Thyroid gland (tissue), 4 donors: ENCODE measurements around the gene TFDP2. TPM values are rescaled to one million over a fixed set of nuclear protein-coding genes. Genes with fewer than 3 reads are reported as not detected.

Experiments used
- DNase-seq, 2 donors: peaks; one replicate each; pipeline ENCODE4 v3.0.0-alpha.2; 2019
- H3K27ac ChIP-seq, 3 donors: fragments of 200-600 bp; sonication (generic); 1 replicate in 2 of 3; 2 replicates in 1 of 3; pipeline ENCODE4 v1.5.1; 2016 to 2019; ENCODE audit warnings: mild to moderate bottlenecking in 1 of 3, moderate library complexity in 1 of 3
- H3K27me3 ChIP-seq: fragments of 200-600 bp; sonication (generic); one replicate; pipeline ENCODE4 v1.5.1; 2019
- H3K36me3 ChIP-seq, 2 donors: fragments of 200-600 bp; sonication (generic); one replicate each; pipeline ENCODE4 v1.5.1; 2016 to 2019
- H3K4me1 ChIP-seq, 2 donors: fragments of 200-600 bp; sonication (generic); one replicate each; pipeline ENCODE4 v1.5.1; 2017 to 2019
- H3K4me3 ChIP-seq, 3 donors: fragments of 200-600 bp; sonication (generic); replicated peaks in 1 of 3; 1 replicate in 2 of 3; 2 replicates in 1 of 3; pipeline ENCODE4 v1.5.1; 2016; ENCODE audit warnings: mild to moderate bottlenecking in 1 of 3
- H3K9me3 ChIP-seq: fragments of 200-600 bp; sonication (generic); one replicate; pipeline ENCODE4 v1.5.1; 2017
- POLR2A ChIP-seq, 2 donors: fragments of 450-650 bp; IDR thresholded peaks; one replicate each; pipeline ENCODE4 v1.6.1; 2017; ENCODE audit warnings: antibody characterized with exemption in 2 of 2, mild to moderate bottlenecking in 2 of 2, moderate library complexity in 1 of 2
- WGBS, 2 donors: methylation state at CpG; one replicate each; pipeline ENCODE4 v1.1.5; 2017; 5-methylcytosine and 5-hydroxymethylcytosine counted together
- intact Hi-C: fragments of 100-400 bp; cut with DNase I; formaldehyde crosslinking; loops from one replicate; pipeline ENCODE4 v1.15.1; 2023
- total RNA-seq, 4 donors: library from RNA; depleted of rRNA; stranded (reverse); fragments of >200 nt; gene quantifications; one replicate each; pipeline ENCODE4 v1.2.3, GENCODE V29; 2016
- TF ChIP-seq, protein P1 (sequence below), 6 experiments: fragments of 200-600 bp in 3 of 6; fragments of 450-650 bp in 3 of 6; sonication (generic) in 3 of 6; IDR thresholded peaks; one replicate each; pipeline ENCODE4 v1.5.1; 2016 to 2019; ENCODE audit warnings: antibody characterized with exemption in 6 of 6, mild to moderate bottlenecking in 2 of 6, inconsistent platforms in 1 of 6, moderate library complexity in 1 of 6

The TFDP2 gene
- total RNA-seq, 4 donors from 2014 or later = 67.7 to 174 (median 122) TPM

DNA sequence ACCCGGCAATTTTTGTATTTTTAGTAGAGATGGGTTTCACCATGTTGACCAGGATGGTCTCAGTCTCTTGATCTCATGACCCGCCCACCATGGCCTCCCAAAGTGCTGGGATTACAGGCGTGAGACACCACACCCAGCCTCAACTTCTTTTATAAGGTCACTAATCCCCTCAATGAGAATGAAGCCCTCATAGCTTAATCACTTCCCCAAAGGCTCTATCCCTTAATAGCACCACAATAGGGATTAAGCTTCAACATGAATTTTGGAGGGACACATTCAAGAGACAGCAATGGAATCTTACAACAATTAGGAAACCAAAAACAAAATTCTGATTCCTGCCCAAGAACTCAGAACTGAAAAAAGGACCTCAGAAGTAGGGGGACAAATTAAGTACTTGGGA, 146.1 kb downstream of the TFDP2 start:
- no peaks in the 10 kb centered on the region for H3K4me1 ChIP-seq
- H3K27ac ChIP-seq = no peak overlapping the region
- H3K27me3 ChIP-seq = no peaks in the 10 kb centered on the region
- TF ChIP-seq, protein P1, sequence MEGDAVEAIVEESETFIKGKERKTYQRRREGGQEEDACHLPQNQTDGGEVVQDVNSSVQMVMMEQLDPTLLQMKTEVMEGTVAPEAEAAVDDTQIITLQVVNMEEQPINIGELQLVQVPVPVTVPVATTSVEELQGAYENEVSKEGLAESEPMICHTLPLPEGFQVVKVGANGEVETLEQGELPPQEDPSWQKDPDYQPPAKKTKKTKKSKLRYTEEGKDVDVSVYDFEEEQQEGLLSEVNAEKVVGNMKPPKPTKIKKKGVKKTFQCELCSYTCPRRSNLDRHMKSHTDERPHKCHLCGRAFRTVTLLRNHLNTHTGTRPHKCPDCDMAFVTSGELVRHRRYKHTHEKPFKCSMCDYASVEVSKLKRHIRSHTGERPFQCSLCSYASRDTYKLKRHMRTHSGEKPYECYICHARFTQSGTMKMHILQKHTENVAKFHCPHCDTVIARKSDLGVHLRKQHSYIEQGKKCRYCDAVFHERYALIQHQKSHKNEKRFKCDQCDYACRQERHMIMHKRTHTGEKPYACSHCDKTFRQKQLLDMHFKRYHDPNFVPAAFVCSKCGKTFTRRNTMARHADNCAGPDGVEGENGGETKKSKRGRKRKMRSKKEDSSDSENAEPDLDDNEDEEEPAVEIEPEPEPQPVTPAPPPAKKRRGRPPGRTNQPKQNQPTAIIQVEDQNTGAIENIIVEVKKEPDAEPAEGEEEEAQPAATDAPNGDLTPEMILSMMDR (IDR thresholded peaks at IDR 0.05) = no peak
- no peak for TF ChIP-seq POLR2A (IDR thresholded peaks at IDR 0.05)
- no peak for DNase-seq
- WGBS, 2 donors = 95 to 100% methylated on average over 3 of the region's 3 CpGs
- intact Hi-C loops = no loop called here
- no peaks in the 10 kb centered on the region for H3K9me3 ChIP-seq
- no peak overlapping the region for H3K4me3 ChIP-seq
- no peaks in the 10 kb centered on the region for H3K36me3 ChIP-seq

DNA sequence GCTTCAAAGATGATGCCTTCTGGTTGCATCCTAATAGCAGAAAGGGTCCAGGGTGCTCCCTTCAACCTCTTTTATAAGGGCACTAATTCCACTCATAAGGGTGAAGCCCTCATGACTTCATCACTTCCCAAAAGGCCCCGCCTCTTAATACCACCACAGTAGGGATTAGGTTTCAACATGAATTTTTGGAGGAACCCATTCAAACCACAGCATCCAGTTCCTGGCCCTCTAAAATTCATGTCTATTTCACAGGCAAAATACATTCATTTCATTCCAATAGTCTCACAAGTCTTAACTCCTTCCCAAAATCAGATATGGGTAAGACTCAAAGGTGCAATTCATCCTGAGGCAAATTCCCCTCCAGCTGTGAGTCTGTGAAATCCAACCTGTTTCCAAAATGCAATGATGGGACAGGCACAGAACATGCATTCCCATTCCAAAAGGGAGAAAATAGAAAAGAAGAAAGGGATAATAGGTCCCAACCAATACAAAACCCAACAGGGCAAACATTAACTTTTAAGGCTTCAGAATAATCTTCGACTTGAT, 148.9 kb downstream of the TFDP2 start:
- Histone ChIP-seq H3K4me1 (no peaks in the 10 kb centered on the region), H3K9me3 (no peaks in the 10 kb centered on the region), H3K4me3 (no peak overlapping the region), H3K27me3 (no peaks in the 10 kb centered on the region), H3K27ac (no peak overlapping the region), H3K36me3 (no peaks in the 10 kb centered on the region)
- TF ChIP-seq, protein P1 (IDR thresholded peaks at IDR 0.05) = no peak
- TF ChIP-seq POLR2A (IDR thresholded peaks at IDR 0.05) = no peak
- intact Hi-C loops = no loop called here
- no peak for DNase-seq
- 92 to 98% methylated on average over 2 of the region's 2 CpGs for WGBS, 2 donors

DNA sequence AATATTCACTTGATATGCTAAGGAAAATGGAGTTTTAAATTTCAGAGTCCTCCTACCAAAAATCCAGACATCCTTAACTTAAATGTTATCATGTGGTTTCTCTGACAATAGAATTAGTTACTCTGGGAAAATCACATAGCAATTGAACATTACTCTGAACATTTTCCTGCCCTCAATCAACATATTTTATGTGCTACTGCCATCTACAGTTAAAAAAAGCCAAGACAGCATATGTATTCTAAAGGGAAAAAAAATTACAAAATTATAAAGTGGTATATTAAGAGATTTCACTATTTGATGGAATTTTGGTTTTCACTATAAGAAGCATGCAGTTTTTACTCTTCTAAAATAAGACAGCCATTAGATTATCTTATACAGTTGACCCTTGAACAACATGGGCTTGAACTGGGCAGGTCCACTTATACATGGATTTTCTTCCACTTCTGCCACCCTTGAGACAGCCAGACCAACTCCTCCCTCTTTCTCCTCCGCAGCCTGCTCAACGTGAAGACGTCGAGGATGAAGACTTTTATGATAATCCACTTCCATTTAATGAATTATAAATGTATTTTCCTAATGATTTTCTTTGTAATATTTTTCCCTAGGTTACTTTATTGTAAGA, 150.6 kb downstream of the TFDP2 start:
- Histone ChIP-seq H3K4me3 (no peak overlapping the region), H3K27me3 (no peaks in the 10 kb centered on the region), H3K27ac (no peak overlapping the region), H3K36me3 (no peaks in the 10 kb centered on the region), H3K4me1 (no peaks in the 10 kb centered on the region), H3K9me3 (no peaks in the 10 kb centered on the region)
- intact Hi-C loops = no loop called here
- no peak for DNase-seq
- WGBS, 2 donors = 50 to 52% methylated on average over 4 of the region's 4 CpGs
- no peak for TF ChIP-seq POLR2A (IDR thresholded peaks at IDR 0.05)
- TF ChIP-seq, protein P1 (IDR thresholded peaks at IDR 0.05) = peak in 3 of 6 experiments; percentile 26 to 36 (median 33)

DNA sequence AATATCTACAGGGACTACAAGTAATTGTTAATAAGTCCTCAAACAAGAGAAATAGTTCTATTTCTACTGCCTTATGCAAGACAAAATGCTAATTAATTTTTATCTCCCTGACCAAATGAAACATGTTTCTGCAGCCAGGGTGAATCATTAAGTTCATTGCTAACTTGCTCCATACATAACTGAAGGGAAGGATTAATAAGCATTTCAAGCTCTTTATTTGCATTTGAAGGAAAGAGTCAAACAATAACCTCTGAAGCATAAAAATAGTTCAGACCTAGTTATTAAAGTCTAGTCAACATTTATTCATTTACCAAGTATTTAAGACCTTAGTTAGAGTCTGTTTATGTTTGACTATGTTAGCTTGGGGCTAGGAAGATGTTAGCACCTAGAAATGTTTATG, 152.9 kb downstream of the TFDP2 start:
- Histone ChIP-seq H3K4me1 (no peaks in the 10 kb centered on the region), H3K36me3 (no peaks in the 10 kb centered on the region)
- intact Hi-C loops = no loop called here

DNA sequence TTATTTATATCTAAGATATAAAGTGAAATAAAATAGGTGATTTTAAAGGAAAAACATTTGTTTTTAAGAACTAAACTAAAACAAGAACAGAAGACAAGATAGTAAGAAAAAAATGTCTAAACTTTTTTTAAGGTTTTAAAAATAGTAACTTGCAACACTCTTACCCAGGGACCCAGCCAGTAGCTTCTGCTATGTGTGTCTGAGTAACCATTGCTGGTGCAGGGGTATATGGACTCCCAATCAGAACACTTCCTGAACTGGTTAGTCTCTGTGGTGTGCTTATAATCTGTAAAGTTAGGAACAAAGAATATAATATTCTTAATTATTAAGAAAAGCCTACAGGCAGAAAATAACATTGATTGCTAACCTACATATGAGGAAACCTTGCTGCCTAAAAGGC, 154.5 kb downstream of the TFDP2 start:
- no peaks in the 10 kb centered on the region for H3K4me1 ChIP-seq

More for the DNA sequence above, 152.9 kb downstream of the TFDP2 start:
- Histone ChIP-seq H3K9me3 (no peaks in the 10 kb centered on the region), H3K27me3 (no peaks in the 10 kb centered on the region), H3K4me3 (no peak overlapping the region), H3K27ac (no peak overlapping the region)
- TF ChIP-seq, protein P1 (IDR thresholded peaks at IDR 0.05) = no peak
- TF ChIP-seq POLR2A (IDR thresholded peaks at IDR 0.05) = no peak
- DNase-seq = no peak

More for the DNA sequence above, 154.5 kb downstream of the TFDP2 start:
- Histone ChIP-seq H3K4me3 (no peak overlapping the region), H3K27ac (no peak overlapping the region), H3K36me3 (no peaks in the 10 kb centered on the region), H3K9me3 (no peaks in the 10 kb centered on the region), H3K27me3 (no peaks in the 10 kb centered on the region)
- intact Hi-C loops = no loop called here
- TF ChIP-seq, protein P1 (IDR thresholded peaks at IDR 0.05) = no peak
- no peak for TF ChIP-seq POLR2A (IDR thresholded peaks at IDR 0.05)
- no peak for DNase-seq
